Neural crest cell (in vitro differentiated cells): ENCODE results near the gene COL23A1. TPM values are rescaled to one million over a fixed set of nuclear protein-coding genes. Genes with fewer than 3 reads are reported as not detected.

Experiments used
- DNase-seq: peaks from one replicate; pipeline ENCODE4 v3.0.0; 2021; ENCODE audit warnings: low read depth, mixed read lengths, low spot score
- H3K27ac Mint-ChIP-seq: one replicate; pipeline ENCODE4 v1.8.0; 2021; ENCODE audit warnings: mild to moderate bottlenecking, mixed read lengths; ENCODE audit not compliant: unreplicated experiment
- H3K27me3 Mint-ChIP-seq: 2 replicates; pipeline ENCODE4 v1.8.0; 2021; ENCODE audit warnings: low read depth, mild to moderate bottlenecking, mixed read lengths
- H3K36me3 Mint-ChIP-seq: 2 replicates; pipeline ENCODE4 v1.8.0; 2021; ENCODE audit warnings: low read depth, mild to moderate bottlenecking, mixed read lengths
- H3K4me1 Mint-ChIP-seq: 2 replicates; pipeline ENCODE4 v1.8.0; 2021; ENCODE audit warnings: mixed read lengths
- H3K4me3 Mint-ChIP-seq: one replicate; pipeline ENCODE4 v1.8.0; 2021; ENCODE audit warnings: mild to moderate bottlenecking, mixed read lengths
- H3K9me3 Mint-ChIP-seq: 2 replicates; pipeline ENCODE4 v1.8.0; 2021; ENCODE audit warnings: mixed read lengths
- total RNA-seq: library from RNA; stranded (reverse); gene quantifications from 2 replicates; pipeline ENCODE4 v1.2.1, GENCODE V29; 2021
- TF ChIP-seq, protein P1 (sequence below): fragments of 200-600 bp; sonication (generic); conservative IDR thresholded peaks from 2 replicates; pipeline ENCODE4 v1.5.0; 2021; ENCODE audit warnings: antibody characterized with exemption, mild to moderate bottlenecking

COL23A1 gene
- total RNA-seq, 1 donor from 2014 or later, result 33.7 TPM

DNA sequence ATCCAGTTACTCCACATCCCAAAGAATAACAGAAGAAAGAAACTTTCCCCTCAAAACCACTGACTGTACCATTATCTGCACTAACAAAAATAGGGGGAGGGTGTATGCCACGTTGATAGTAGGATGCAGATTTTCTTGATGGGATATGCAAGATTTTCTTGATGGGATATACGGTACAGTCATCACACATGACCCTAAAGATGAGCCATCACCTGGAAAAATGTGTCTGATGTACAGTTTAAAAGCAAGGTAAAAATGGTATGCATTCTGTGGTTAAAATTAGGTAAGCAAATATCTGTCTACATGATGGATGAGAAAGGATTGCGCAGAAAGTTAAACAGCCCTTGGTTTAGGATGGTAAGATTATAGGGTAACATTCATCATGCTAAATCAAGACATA, 8.6 kb downstream of the COL23A1 start:
- Mint-ChIP-seq H3K27me3 (peaks cover 12% of the 10 kb centered on the region), H3K9me3 (no peaks in the 10 kb centered on the region), H3K27ac (no peak overlapping the region), H3K4me3 (no peak overlapping the region), H3K36me3 (peaks cover 3% of the 10 kb centered on the region), H3K4me1 (peaks cover 16% of the 10 kb centered on the region)
- TF ChIP-seq, protein P1, sequence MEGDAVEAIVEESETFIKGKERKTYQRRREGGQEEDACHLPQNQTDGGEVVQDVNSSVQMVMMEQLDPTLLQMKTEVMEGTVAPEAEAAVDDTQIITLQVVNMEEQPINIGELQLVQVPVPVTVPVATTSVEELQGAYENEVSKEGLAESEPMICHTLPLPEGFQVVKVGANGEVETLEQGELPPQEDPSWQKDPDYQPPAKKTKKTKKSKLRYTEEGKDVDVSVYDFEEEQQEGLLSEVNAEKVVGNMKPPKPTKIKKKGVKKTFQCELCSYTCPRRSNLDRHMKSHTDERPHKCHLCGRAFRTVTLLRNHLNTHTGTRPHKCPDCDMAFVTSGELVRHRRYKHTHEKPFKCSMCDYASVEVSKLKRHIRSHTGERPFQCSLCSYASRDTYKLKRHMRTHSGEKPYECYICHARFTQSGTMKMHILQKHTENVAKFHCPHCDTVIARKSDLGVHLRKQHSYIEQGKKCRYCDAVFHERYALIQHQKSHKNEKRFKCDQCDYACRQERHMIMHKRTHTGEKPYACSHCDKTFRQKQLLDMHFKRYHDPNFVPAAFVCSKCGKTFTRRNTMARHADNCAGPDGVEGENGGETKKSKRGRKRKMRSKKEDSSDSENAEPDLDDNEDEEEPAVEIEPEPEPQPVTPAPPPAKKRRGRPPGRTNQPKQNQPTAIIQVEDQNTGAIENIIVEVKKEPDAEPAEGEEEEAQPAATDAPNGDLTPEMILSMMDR, result no peak
- DNase-seq, result no peak

DNA sequence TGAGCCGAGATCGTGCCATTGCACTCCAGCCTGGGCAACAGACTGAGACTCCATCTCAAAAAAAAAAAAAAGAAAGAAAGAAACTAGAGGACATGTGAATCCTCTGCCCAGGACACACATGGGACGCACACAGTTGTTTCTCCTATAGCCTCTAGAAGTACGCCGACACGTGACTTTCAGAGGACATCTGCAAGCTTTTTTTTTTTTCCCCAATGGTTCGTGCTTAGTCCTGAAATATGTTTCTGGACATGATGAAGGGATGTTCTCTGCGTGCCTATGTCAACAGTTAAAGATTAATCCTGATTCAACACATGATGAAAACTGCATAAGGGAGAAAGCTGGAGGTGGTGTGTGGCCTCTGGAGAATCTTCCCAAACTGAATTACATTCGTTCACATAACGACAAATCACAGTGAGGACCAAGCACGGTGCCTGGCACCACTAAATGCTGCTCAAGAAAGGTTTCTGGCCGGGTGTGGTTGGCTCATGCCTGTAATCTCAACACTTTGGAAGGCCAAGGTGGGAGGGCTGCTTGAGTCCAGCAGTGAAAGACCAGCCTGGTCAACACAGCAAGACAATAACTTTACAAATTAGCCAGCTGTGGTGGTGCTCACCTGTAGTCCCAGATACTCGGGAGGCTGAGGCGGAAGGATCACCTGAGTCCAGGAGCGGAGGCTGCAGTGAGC, 9.8 kb downstream of the COL23A1 start:
- Mint-ChIP-seq H3K9me3 (no peaks in the 10 kb centered on the region), H3K27ac (no peak overlapping the region), H3K27me3 (peaks cover 12% of the 10 kb centered on the region), H3K4me1 (peaks cover 11% of the 10 kb centered on the region), H3K4me3 (no peak overlapping the region), H3K36me3 (peaks cover 3% of the 10 kb centered on the region)
- DNase-seq, result no peak
- TF ChIP-seq, protein P1, result no peak

DNA sequence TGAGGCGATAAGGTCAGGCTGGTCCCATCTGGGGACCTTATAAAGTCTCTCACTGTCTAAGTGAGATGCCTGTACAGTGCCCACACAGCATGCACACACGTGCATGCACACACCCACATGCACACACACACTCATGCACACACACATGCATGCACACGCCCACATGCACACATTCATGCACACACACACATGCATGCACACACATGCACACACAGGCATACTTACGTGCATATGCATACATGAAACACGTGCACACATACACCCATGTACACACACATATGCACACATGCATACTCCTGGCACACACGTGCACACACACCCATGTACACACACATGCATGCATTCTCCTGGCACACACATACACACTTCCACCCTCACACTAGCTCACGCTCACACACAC, 12.2 kb downstream of the COL23A1 start:
- H3K9me3 Mint-ChIP-seq, result peaks cover under 1% of the 10 kb centered on the region
- no peak overlapping the region for H3K27ac Mint-ChIP-seq
- DNase-seq, result no peak
- H3K4me1 Mint-ChIP-seq, result peaks cover 13% of the 10 kb centered on the region
- H3K27me3 Mint-ChIP-seq, result peaks cover 17% of the 10 kb centered on the region
- TF ChIP-seq, protein P1, result no peak
- peaks cover 13% of the 10 kb centered on the region for H3K36me3 Mint-ChIP-seq
- peak overlapping the region; percentile 6 for H3K4me3 Mint-ChIP-seq

- Mint-ChIP-seq H3K27ac (peak overlapping the region; percentile 50), H3K27me3 (peaks cover 21% of the 10 kb centered on the region), H3K4me3 (peak overlapping the region; percentile 83), H3K9me3 (peaks cover 6% of the 10 kb centered on the region), H3K4me1 (peaks cover 13% of the 10 kb centered on the region), H3K36me3 (peaks cover 18% of the 10 kb centered on the region)
- DNase-seq, result peak; percentile 20
- TF ChIP-seq, protein P1, result no peak
Observed at GRCh38 chr5:178577376-178577839, 12.8 kb downstream of the COL23A1 start.

DNA sequence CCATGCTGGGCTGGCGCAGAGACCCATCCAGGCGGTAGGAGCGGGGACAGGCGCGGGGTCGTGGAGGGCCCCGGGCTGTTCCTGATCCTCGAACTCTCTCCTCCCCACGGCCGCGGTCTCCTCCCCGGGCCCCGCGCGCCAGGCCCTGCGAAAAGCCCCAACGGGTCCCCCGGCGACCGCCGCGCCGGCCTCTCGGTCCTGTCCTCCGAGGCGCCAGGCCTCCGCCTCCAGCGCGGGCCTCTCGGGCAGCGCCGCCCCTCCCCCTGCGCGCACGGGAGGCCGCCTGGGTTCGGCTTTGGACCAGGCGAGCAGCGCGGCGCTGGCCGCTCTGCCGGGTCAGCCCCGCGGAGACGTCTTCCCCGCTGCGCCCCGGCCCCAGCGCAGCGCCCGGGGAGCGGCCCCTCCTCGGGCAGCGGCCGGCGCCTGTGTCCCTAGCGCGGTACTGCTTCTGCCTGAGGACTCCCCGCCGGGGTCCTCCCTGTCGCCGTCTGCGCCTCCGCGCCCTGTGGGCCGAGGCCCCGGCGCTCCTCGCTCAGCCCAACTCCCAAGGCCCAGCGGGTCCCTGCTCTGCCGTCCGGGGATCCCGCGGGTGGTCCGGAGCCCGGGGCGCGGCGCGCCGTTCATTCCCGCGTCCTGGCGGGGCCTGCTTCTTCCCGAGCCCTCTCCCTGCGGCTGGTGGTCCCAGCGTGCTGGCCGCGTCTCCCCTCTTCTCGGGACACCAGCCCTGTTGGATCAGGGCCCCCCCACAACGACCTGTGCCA, 13.4 kb downstream of the COL23A1 start:
- DNase-seq, result peak; percentile 33
- TF ChIP-seq, protein P1, result no peak
- Mint-ChIP-seq H3K4me1 (peaks cover 13% of the 10 kb centered on the region), H3K9me3 (peaks cover 10% of the 10 kb centered on the region), H3K27ac (peak overlapping the region; percentile 50), H3K27me3 (peaks cover 21% of the 10 kb centered on the region), H3K36me3 (peaks cover 22% of the 10 kb centered on the region), H3K4me3 (peak overlapping the region; percentile 83)
